ENCODE results near the gene MT1G. TPM values are rescaled to one million over a fixed set of nuclear protein-coding genes. Genes with fewer than 3 reads are reported as not detected.

The MT1G gene
- not detected in 5 replicates for total RNA-seq (2022; extraction: Qiagen RNA extraction)

GRCh38 chr16:56667581-56668571 lies at the start of gene MT1G:
MT1G (minus strand) TSS chr16:56668065; CDS start chr16:56667993, 72 bp downstream.

GRCh38 chr16:56681939-56682702 lies 14.3 kb upstream of the MT1G start, which contains the start of gene MT1X:
MT1X (plus strand) TSS chr16:56682470; CDS start chr16:56682541, 71 bp downstream.

GRCh38 chr16:56669005-56669839 lies 1.4 kb upstream of the MT1G start, which contains the start of gene MT1H:
MT1H (plus strand) TSS chr16:56669814; CDS start chr16:56669885, 71 bp downstream.

GRCh38 chr16:56657555-56658326 lies 10.1 kb downstream of the MT1G start, which contains the start of gene MT1F:
MT1F (plus strand) TSS chr16:56657959; CDS start chr16:56658059, 100 bp downstream.

GRCh38 chr16:56651586-56651985 lies 16.3 kb downstream of the MT1G start, which contains the start of gene MT1B:
MT1B (plus strand) TSS chr16:56651886; CDS start chr16:56651954, 68 bp downstream.

GRCh38 chr16:56637814-56638750 lies 29.8 kb downstream of the MT1G start, which contains the start of gene MT1A:
MT1A (plus strand) TSS chr16:56638666; CDS start chr16:56638739, 73 bp downstream.

GRCh38 chr16:56632156-56632847 lies 35.6 kb downstream of the MT1G start, which contains the start of gene MT1M:
MT1M (plus strand) TSS chr16:56632659; CDS start chr16:56632732, 73 bp downstream.

GRCh38 chr16:56625140-56625942 lies 42.5 kb downstream of the MT1G start, which contains the start of gene MT1E:
MT1E (plus strand) TSS chr16:56625781; CDS start chr16:56625852, 71 bp downstream.

Other genes starting within 250 kb of the MT1G start
- 65.1 to 70.7 TPM (median 67.4 TPM) in 5 replicates for gene AMFR, start 242.5 kb downstream of the MT1G start, total RNA-seq (2022; extraction: Qiagen RNA extraction)
- 104 to 124 TPM (median 111 TPM) in 5 replicates for gene NUDT21, start 216.7 kb downstream of the MT1G start, total RNA-seq (2022; extraction: Qiagen RNA extraction)
- gene OGFOD1, start 216.5 kb downstream of the MT1G start, total RNA-seq (2022; extraction: Qiagen RNA extraction), result 70.3 to 110 TPM (median 77.4 TPM) in 5 replicates
- 15.8 to 32.7 TPM (median 22.1 TPM) in 5 replicates for gene BBS2, start 148.0 kb downstream of the MT1G start, total RNA-seq (2022; extraction: Qiagen RNA extraction)
- not detected in 5 replicates for gene MT4, start 103.0 kb downstream of the MT1G start, total RNA-seq (2022; extraction: Qiagen RNA extraction)
- 0.41 to 0.88 TPM (median 0.79 TPM) in 5 replicates for gene MT3, start 78.5 kb downstream of the MT1G start, total RNA-seq (2022; extraction: Qiagen RNA extraction)
- 2,240 to 3,417 TPM (median 2,786 TPM) in 5 replicates for gene MT2A, start 59.5 kb downstream of the MT1G start, total RNA-seq (2022; extraction: Qiagen RNA extraction)
- gene MT1E, start 42.3 kb downstream of the MT1G start, total RNA-seq (2022; extraction: Qiagen RNA extraction), result 0.15 to 0.21 TPM in 2 of 5 replicates, not detected in the others
- 0.09 to 0.17 TPM in 2 of 5 replicates, not detected in the others for gene MT1M, start 35.4 kb downstream of the MT1G start, total RNA-seq (2022; extraction: Qiagen RNA extraction)
- gene MT1A, start 29.4 kb downstream of the MT1G start, total RNA-seq (2022; extraction: Qiagen RNA extraction), result 30.1 to 42.3 TPM (median 34.0 TPM) in 5 replicates
- 0.38 to 0.92 TPM (median 0.76 TPM) in 4 of 5 replicates, not detected in the other for gene MT1B, start 16.2 kb downstream of the MT1G start, total RNA-seq (2022; extraction: Qiagen RNA extraction)
- 16.6 to 30.8 TPM (median 20.1 TPM) in 5 replicates for gene MT1F, start 10.1 kb downstream of the MT1G start, total RNA-seq (2022; extraction: Qiagen RNA extraction)
- not detected in 5 replicates for gene MT1H, start 1.7 kb upstream of the MT1G start, total RNA-seq (2022; extraction: Qiagen RNA extraction)
- 569 to 951 TPM (median 792 TPM) in 5 replicates for gene MT1X, start 14.4 kb upstream of the MT1G start, total RNA-seq (2022; extraction: Qiagen RNA extraction)
- gene NUP93, start 62.1 kb upstream of the MT1G start, total RNA-seq (2022; extraction: Qiagen RNA extraction), result 82.1 to 106 TPM (median 104 TPM) in 5 replicates
- 0.02 to 0.06 TPM in 2 of 5 replicates, not detected in the others for gene SLC12A3, start 197.1 kb upstream of the MT1G start, total RNA-seq (2022; extraction: Qiagen RNA extraction)